DOHH2 (cell line): ENCODE results near the gene PRKCG.

Experiments used
- H3F3A ChIP-seq: fragments of 200-600 bp; sonication (generic), shearing (Covaris generic); 2 replicates; pipeline ENCODE4 v1.6.0; 2016; ENCODE audit warnings: antibody characterized with exemption, mild to moderate bottlenecking; ENCODE audit not compliant: control insufficient read depth, insufficient read depth
- H3K27ac ChIP-seq: fragments of 200-600 bp; sonication (generic); 2 replicates; pipeline ENCODE4 v1.5.1; 2014; ENCODE audit warnings: low read depth, mild to moderate bottlenecking, low read length, moderate library complexity
- H3K27me3 ChIP-seq: fragments of 200-600 bp; sonication (generic); 2 replicates; pipeline ENCODE4 v1.6.1; 2014; ENCODE audit warnings: mild to moderate bottlenecking, low read length, mixed read lengths; ENCODE audit not compliant: control insufficient read depth
- H3K36me3 ChIP-seq: fragments of 200-600 bp; sonication (generic); 2 replicates; pipeline ENCODE4 v1.6.1; 2014; ENCODE audit warnings: mild to moderate bottlenecking, low read length, moderate library complexity, mixed read lengths; ENCODE audit not compliant: control insufficient read depth
- H3K4me1 ChIP-seq: fragments of 200-600 bp; sonication (generic); 2 replicates; pipeline ENCODE4 v1.6.1; 2014; ENCODE audit warnings: mild to moderate bottlenecking, low read length, mixed read lengths; ENCODE audit not compliant: control insufficient read depth
- H3K4me2 ChIP-seq: fragments of 200-600 bp; sonication (generic); 2 replicates; pipeline ENCODE4 v1.6.0; 2014; ENCODE audit warnings: mild to moderate bottlenecking, low read length, moderate library complexity
- H3K4me3 ChIP-seq: fragments of 200-600 bp; sonication (generic); 2 replicates; pipeline ENCODE4 v1.5.1; 2014; ENCODE audit warnings: mild to moderate bottlenecking, low read length, mixed read lengths
- H3K79me2 ChIP-seq: fragments of 200-600 bp; sonication (generic); 2 replicates; pipeline ENCODE4 v1.6.1; 2014; ENCODE audit warnings: mild to moderate bottlenecking, low read length, mixed read lengths; ENCODE audit not compliant: control insufficient read depth
- H3K9me2 ChIP-seq: fragments of 200-600 bp; sonication (generic); replicated peaks from 2 replicates; pipeline ENCODE4 v1.6.1; 2014; ENCODE audit warnings: mild to moderate bottlenecking, low read length, mixed read lengths; ENCODE audit not compliant: control insufficient read depth
- H3K9me3 ChIP-seq: fragments of 200-600 bp; sonication (generic); 2 replicates; pipeline ENCODE4 v1.6.1; 2014; ENCODE audit warnings: antibody characterized with exemption, low read length, mixed read lengths; ENCODE audit not compliant: control insufficient read depth, insufficient read depth
- H4K20me1 ChIP-seq: fragments of 200-600 bp; sonication (generic); 2 replicates; pipeline ENCODE4 v1.6.0; 2014; ENCODE audit warnings: low read depth, mild to moderate bottlenecking, antibody characterized with exemption, low read length, moderate library complexity; ENCODE audit not compliant: control insufficient read depth, insufficient read depth
- CTCF ChIP-seq: fragments of 200-600 bp; sonication (generic); IDR thresholded peaks from one replicate; pipeline ENCODE4 v1.5.1; 2014; ENCODE audit warnings: antibody characterized with exemption, mild to moderate bottlenecking, low read depth, low read length; ENCODE audit not compliant: poor library complexity, severe bottlenecking
- EZH2phosphoT487 ChIP-seq: fragments of 200-600 bp; sonication (generic); IDR thresholded peaks from 2 replicates; pipeline ENCODE4 v1.6.1; 2017; ENCODE audit warnings: borderline replicate concordance, mild to moderate bottlenecking, antibody characterized with exemption, low read length, moderate library complexity, mixed read lengths

Gene PRKCG

GRCh38 chr19:53875602-53876325, 6.2 kb upstream of the PRKCG start:
- Histone ChIP-seq H3K27ac (no peak overlapping the region), H4K20me1 (no peaks in the 10 kb centered on the region), H3K4me3 (no peak overlapping the region), H3K79me2 (no peaks in the 10 kb centered on the region), H3K4me1 (peaks cover 10% of the 10 kb centered on the region), H3K27me3 (peaks cover 5% of the 10 kb centered on the region), H3K9me2 (no peaks in the 10 kb centered on the region), H3F3A (no peaks in the 10 kb centered on the region), H3K4me2 (no peak overlapping the region), H3K36me3 (no peaks in the 10 kb centered on the region), H3K9me3 (no peaks in the 10 kb centered on the region)
- TF ChIP-seq EZH2phosphoT487, result no peak
- TF ChIP-seq CTCF, result no peak

- no peak for TF ChIP-seq CTCF
- TF ChIP-seq EZH2phosphoT487, result no peak
- H3F3A ChIP-seq, result no peaks in the 10 kb centered on the region
Measured at GRCh38 chr19:53876651-53877224, 5.3 kb upstream of the PRKCG start.

GRCh38 chr19:53877361-53877766, 4.6 kb upstream of the PRKCG start:
- no peak overlapping the region for H3K4me2 ChIP-seq
- no peaks in the 10 kb centered on the region for H3K9me3 ChIP-seq
- H3K4me1 ChIP-seq, result peaks cover 14% of the 10 kb centered on the region
- no peaks in the 10 kb centered on the region for H3F3A ChIP-seq
- H3K9me2 ChIP-seq, result no peaks in the 10 kb centered on the region
- no peaks in the 10 kb centered on the region for H3K79me2 ChIP-seq
- H3K36me3 ChIP-seq, result no peaks in the 10 kb centered on the region
- no peak for TF ChIP-seq CTCF
- no peak for TF ChIP-seq EZH2phosphoT487
- H3K4me3 ChIP-seq, result no peak overlapping the region
- peaks cover 21% of the 10 kb centered on the region for H3K27me3 ChIP-seq
- no peak overlapping the region for H3K27ac ChIP-seq
- no peaks in the 10 kb centered on the region for H4K20me1 ChIP-seq

More at GRCh38 chr19:53876651-53877224, 5.3 kb upstream of the PRKCG start:
- H3K4me3 ChIP-seq, result no peak overlapping the region
- no peak overlapping the region for H3K4me2 ChIP-seq
- no peaks in the 10 kb centered on the region for H3K9me3 ChIP-seq
- H3K36me3 ChIP-seq, result no peaks in the 10 kb centered on the region
- no peaks in the 10 kb centered on the region for H4K20me1 ChIP-seq
- no peaks in the 10 kb centered on the region for H3K79me2 ChIP-seq
- H3K9me2 ChIP-seq, result no peaks in the 10 kb centered on the region
- no peak overlapping the region for H3K27ac ChIP-seq
- peaks cover 8% of the 10 kb centered on the region for H3K4me1 ChIP-seq
- H3K27me3 ChIP-seq, result peaks cover 15% of the 10 kb centered on the region
